Measurements from ENCODE around the gene OR1N2. TPM values are rescaled to one million over a fixed set of nuclear protein-coding genes. Genes with fewer than 3 reads are reported as not detected.
"Not testable (repeated sequence)": the region's sequence is repeated elsewhere in the genome, so short reads cannot be mapped to it uniquely, and the experiment has no call there.

Gene OR1N2
- total RNA-seq, 4 donors from 2014 or later: not detected

GRCh38 chr9:122519376-122519775, 33.5 kb upstream of the OR1N2 start:
- no peak overlapping the region for H3K4me3 ChIP-seq
- no peaks in the 10 kb centered on the region for H3K27me3 ChIP-seq
- no peak for DNase-seq (ENCODE audit: low spot score in 2 of 2)
- no peaks in the 10 kb centered on the region for H3K9me3 ChIP-seq
- 92 to 93% methylated on average over 3 of the region's 3 CpGs for WGBS, 2 donors
- TF ChIP-seq POLR2A (IDR thresholded peaks at IDR 0.05) (no peak), EP300 (IDR thresholded peaks at IDR 0.05) (no peak), CTCF (IDR thresholded peaks at IDR 0.05) (no peak)
- H3K27ac ChIP-seq: no peak overlapping the region
- no peaks in the 10 kb centered on the region for H3K36me3 ChIP-seq
- no peaks in the 10 kb centered on the region for H3K4me1 ChIP-seq

GRCh38 chr9:122526602-122527001, 26.3 kb upstream of the OR1N2 start:
- no peaks in the 10 kb centered on the region for H3K36me3 ChIP-seq
- DNase-seq (ENCODE audit: low spot score in 2 of 2): no peak
- H3K4me1 ChIP-seq: no peaks in the 10 kb centered on the region
- TF ChIP-seq CTCF (IDR thresholded peaks at IDR 0.05): no peak
- TF ChIP-seq POLR2A (IDR thresholded peaks at IDR 0.05): no peak
- no peak for TF ChIP-seq EP300 (IDR thresholded peaks at IDR 0.05)
- no peaks in the 10 kb centered on the region for H3K9me3 ChIP-seq
- no peaks in the 10 kb centered on the region for H3K27me3 ChIP-seq
- WGBS, 2 donors: 84 to 89% methylated on average over 10 of the region's 10 CpGs
- H3K27ac ChIP-seq: no peak overlapping the region
- no peak overlapping the region for H3K4me3 ChIP-seq

DNA sequence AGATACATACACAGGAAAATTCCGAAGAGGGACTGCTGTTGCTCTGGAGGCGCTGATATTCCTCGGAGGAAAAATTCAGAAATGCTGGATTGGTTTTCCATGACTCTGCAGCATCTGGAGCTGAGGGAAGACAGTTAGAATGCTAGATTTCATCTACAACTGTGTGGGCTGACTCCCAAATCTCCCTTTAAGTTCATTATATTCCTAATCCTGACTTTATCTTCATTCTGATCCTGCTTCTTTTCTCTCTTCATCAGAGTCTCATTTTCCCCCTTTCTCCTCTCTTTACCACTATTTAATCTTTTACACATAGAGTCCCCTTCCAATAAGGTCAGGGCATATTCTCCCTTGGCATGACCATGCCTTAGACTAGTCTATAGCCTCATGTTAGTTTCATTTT, 25.7 kb upstream of the OR1N2 start, which contains the start of gene OR1N1:
TSS of gene OR1N1 (minus strand) at position 101 of the 400 bp plus-strand sequence. CDS start at position 101, 0 bp downstream.
- Histone ChIP-seq H3K4me1 (no peaks in the 10 kb centered on the region), H3K27me3 (no peaks in the 10 kb centered on the region), H3K9me3 (no peaks in the 10 kb centered on the region), H3K4me3 (no peak within 1 kb of the TSS), H3K27ac (no peak within 1 kb of the TSS), H3K36me3 (no peaks in the 10 kb centered on the region)
- no peak for DNase-seq (ENCODE audit: low spot score in 2 of 2)
- no peak for TF ChIP-seq CTCF (IDR thresholded peaks at IDR 0.05)
- no peak for TF ChIP-seq POLR2A (IDR thresholded peaks at IDR 0.05)
- TF ChIP-seq EP300 (IDR thresholded peaks at IDR 0.05): no peak
- 87 to 94% methylated on average over 3 of the region's 3 CpGs for WGBS, 2 donors

GRCh38 chr9:122531157-122531556, 21.8 kb upstream of the OR1N2 start:
- H3K27me3 ChIP-seq; H3K4me1 ChIP-seq; H3K4me3 ChIP-seq; H3K27ac ChIP-seq; H3K9me3 ChIP-seq; H3K36me3 ChIP-seq; DNase-seq (ENCODE audit: low spot score in 2 of 2): not testable (repeated sequence)
- WGBS, 2 donors: 71 to 78% methylated on average over 4 of the region's 4 CpGs

DNA sequence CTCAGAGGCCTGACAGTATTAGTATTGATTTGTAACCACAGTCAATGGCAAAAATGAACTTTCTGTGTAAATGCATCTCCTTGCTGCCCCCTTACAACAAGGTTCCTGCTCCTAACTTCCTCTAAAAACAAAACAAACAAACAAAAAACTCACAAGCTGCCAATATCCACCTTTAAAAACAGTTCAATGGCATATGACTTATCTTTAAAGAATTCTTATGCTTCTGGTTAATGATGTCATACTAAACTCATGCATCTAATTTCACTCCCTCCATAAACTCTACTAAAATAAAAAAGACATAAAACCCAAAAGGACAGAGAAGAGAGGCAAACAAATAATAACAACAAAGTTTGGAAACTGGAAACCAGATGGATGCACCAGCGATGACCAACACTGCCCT, 16.8 kb upstream of the OR1N2 start:
- no peaks in the 10 kb centered on the region for H3K36me3 ChIP-seq
- WGBS, 2 donors: 94 to 98% methylated on average over 1 of the region's 1 CpG
- H3K9me3 ChIP-seq: peaks cover 0 to 14% (median 0%) of the 10 kb centered on the region in 4 donors
- H3K4me3 ChIP-seq: no peak overlapping the region
- no peaks in the 10 kb centered on the region for H3K4me1 ChIP-seq
- H3K27ac ChIP-seq: no peak overlapping the region
- no peaks in the 10 kb centered on the region for H3K27me3 ChIP-seq
- TF ChIP-seq POLR2A (IDR thresholded peaks at IDR 0.05) (no peak), EP300 (IDR thresholded peaks at IDR 0.05) (no peak), CTCF (IDR thresholded peaks at IDR 0.05) (no peak)
- no peak for DNase-seq (ENCODE audit: low spot score in 2 of 2)

DNA sequence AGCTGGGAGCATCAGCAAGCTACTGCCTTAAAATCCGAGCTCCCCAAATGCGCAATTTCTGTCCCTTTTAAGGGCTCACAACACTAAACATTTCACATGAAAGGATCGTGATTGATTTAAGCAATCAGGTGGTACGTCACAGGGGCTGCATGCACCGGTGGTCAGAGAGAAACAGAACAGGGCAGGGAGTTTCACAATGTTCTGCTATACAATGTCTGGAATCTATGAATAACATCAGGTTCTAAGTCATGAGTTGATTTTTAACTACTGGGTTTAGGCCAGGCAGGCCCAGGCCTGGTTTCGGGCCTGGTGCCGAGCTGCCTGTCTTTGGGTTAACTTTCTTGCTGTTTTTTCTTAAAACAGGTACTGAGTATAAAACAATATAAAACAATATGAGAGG, 15.8 kb upstream of the OR1N2 start:
- WGBS, 2 donors: 59 to 68% methylated on average over 7 of the region's 7 CpGs
- H3K27me3 ChIP-seq; H3K36me3 ChIP-seq; H3K27ac ChIP-seq; H3K4me3 ChIP-seq; H3K4me1 ChIP-seq; DNase-seq (ENCODE audit: low spot score in 2 of 2): not testable (repeated sequence)
- peaks cover 0 to 14% (median 0%) of the 10 kb centered on the region in 4 donors for H3K9me3 ChIP-seq

Measured in tibial nerve (tissue), 4 donors.